Vagina (tissue), 2 donors: ENCODE measurements around the gene CCL26. TPM values are rescaled to one million over a fixed set of nuclear protein-coding genes. Genes with fewer than 3 reads are reported as not detected.
A peak's percentile ranks its signal among the peaks of the same experiment; 100 is the strongest.

Source experiments
- DNase-seq, 2 donors: peaks; one replicate each; pipeline ENCODE4 v3.0.0-alpha.2; 2017; ENCODE audit errors: extremely low spot score in 2 of 2
- H3K27ac ChIP-seq: fragments of 200-600 bp; sonication (generic); one replicate; pipeline ENCODE4 v1.5.1; 2019
- H3K27me3 ChIP-seq: fragments of 200-600 bp; sonication (generic); one replicate; pipeline ENCODE4 v1.5.1; 2019
- H3K36me3 ChIP-seq, 2 donors: fragments of 200-600 bp; sonication (generic); one replicate each; pipeline ENCODE4 v1.5.1; 2017 to 2019
- H3K4me1 ChIP-seq: fragments of 200-600 bp; sonication (generic); one replicate; pipeline ENCODE4 v1.5.1; 2019
- H3K4me3 ChIP-seq, 2 donors: fragments of 200-600 bp; sonication (generic); 1 replicate in 1 of 2; 2 replicates in 1 of 2; pipeline ENCODE4 v1.5.1; 2016 to 2019
- H3K9me3 ChIP-seq: fragments of 200-600 bp; sonication (generic); one replicate; pipeline ENCODE4 v1.5.1; 2019
- POLR2A ChIP-seq, 2 donors: fragments of 450-650 bp; IDR thresholded peaks; one replicate each; pipeline ENCODE4 v1.6.1; 2017; ENCODE audit warnings: antibody characterized with exemption in 2 of 2, mild to moderate bottlenecking in 2 of 2, moderate library complexity in 2 of 2
- POLR2AphosphoS5 ChIP-seq, 2 donors: sonication (generic); formaldehyde crosslinking; IDR thresholded peaks; one replicate each; pipeline ENCODE4 v1.9.0; 2017; ENCODE audit warnings: antibody characterized with exemption in 2 of 2, mild to moderate bottlenecking in 2 of 2, low read depth in 1 of 2; ENCODE audit not compliant: insufficient read depth in 1 of 2
- intact Hi-C: fragments of 100-400 bp; cut with DNase I; formaldehyde crosslinking; loops from one replicate; pipeline ENCODE4 v1.15.1; 2023
- total RNA-seq: library from RNA; depleted of rRNA; stranded (reverse); fragments of >200 nt; gene quantifications from one replicate; pipeline ENCODE4 v1.2.3, GENCODE V29; 2016
- TF ChIP-seq, protein P1 (sequence below), 3 experiments: fragments of 450-650 bp in 2 of 3; fragments of 200-600 bp in 1 of 3; sonication (generic) in 1 of 3; IDR thresholded peaks; one replicate each; pipeline ENCODE4 v1.5.1; 2017 to 2019; ENCODE audit warnings: antibody characterized with exemption in 3 of 3, mild to moderate bottlenecking in 2 of 3, moderate library complexity in 2 of 3

The CCL26 gene
- total RNA-seq, 1 donor from 2014 or later, result not detected

DNA sequence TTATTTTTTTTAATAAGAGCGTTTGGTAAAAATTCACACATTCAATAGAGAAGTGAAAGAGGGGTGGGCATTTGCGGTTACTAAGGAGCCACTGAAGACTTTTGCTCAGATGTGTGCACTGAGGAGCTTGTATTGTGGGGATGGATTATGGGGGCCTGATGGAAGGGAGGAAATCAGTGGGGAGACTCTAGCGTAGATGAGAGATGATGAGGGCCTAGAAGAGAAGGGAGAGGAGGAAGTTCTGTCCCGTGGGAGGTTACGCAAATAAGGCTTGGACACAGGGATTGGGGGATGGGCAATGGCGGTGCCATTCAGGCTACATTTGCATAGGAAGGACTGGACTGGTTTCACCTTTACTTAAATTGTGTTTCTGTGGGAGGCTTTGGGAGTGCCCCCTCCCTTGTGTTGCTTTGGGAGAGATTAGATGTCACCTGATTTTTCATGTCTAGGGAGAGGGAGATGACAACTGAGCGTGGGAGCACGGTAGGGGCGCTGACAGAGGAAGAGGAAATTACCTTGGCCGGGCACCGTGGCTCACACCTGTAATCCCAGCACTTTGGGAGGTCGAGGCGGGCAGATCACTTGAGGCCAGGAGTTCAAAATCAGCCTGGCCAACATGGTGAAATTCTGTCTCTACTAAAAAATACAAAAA lies 31.0 kb downstream of the CCL26 start:
- no peak for DNase-seq

DNA sequence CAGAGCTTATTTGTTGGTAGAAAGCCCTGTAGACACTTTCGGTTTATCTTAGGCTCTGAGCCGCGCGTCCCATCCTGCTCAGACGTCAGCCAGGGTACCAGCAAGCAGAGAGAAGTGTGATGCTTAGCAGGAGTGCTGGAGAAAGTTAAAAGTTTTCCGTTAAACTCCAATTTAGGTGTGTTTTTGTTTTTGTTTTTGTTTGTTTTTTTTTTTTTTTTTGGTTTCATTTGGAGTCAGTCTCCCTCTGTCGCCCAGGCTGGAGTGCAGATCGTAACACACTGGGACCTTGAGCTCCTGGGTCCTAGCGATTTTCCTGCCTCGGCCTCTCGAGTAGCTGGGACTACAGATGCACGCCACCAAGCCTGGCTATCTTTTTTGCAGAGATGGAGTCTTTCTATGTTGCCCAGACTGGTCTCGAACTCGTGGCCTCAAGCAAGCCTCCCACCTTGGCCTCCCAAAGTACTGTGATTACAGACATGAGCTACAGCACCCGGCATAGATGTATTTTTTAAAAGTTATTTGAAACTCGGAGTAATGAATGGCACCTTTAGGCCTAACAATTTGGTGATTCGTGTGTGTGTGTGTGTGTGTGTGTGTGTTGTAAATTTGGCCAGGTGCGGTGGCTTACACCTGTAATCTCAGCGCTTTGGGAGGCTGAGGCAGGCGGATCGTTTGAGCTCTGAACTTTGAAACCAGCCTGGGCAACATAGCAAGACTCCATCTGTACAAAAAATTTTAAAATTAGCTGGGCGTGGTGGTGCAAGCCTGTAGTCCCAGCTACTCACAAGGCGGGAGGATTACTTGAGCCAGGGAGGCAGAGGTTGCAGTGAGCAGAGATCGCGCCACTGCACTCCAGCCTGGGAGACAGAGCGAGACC lies 32.0 kb downstream of the CCL26 start:
- Histone ChIP-seq H3K27ac (peak overlapping the region; percentile 91), H3K27me3 (no peaks in the 10 kb centered on the region), H3K9me3 (no peaks in the 10 kb centered on the region), H3K4me1 (peaks cover 21% of the 10 kb centered on the region), H3K36me3 (no peaks in the 10 kb centered on the region), H3K4me3 (peak overlapping the region; percentile 91 to 99)
- intact Hi-C loops, result no loop called here
- TF ChIP-seq POLR2AphosphoS5 (IDR thresholded peaks at IDR 0.05; ENCODE audit: insufficient read depth in 1 of 2, low read depth in 1 of 2) (no peak), POLR2A (IDR thresholded peaks at IDR 0.05) (no peak)
- TF ChIP-seq, protein P1, sequence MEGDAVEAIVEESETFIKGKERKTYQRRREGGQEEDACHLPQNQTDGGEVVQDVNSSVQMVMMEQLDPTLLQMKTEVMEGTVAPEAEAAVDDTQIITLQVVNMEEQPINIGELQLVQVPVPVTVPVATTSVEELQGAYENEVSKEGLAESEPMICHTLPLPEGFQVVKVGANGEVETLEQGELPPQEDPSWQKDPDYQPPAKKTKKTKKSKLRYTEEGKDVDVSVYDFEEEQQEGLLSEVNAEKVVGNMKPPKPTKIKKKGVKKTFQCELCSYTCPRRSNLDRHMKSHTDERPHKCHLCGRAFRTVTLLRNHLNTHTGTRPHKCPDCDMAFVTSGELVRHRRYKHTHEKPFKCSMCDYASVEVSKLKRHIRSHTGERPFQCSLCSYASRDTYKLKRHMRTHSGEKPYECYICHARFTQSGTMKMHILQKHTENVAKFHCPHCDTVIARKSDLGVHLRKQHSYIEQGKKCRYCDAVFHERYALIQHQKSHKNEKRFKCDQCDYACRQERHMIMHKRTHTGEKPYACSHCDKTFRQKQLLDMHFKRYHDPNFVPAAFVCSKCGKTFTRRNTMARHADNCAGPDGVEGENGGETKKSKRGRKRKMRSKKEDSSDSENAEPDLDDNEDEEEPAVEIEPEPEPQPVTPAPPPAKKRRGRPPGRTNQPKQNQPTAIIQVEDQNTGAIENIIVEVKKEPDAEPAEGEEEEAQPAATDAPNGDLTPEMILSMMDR (IDR thresholded peaks at IDR 0.05), result no peak
- DNase-seq, result no peak

More for the DNA sequence above, 31.0 kb downstream of the CCL26 start:
- Histone ChIP-seq H3K4me3 (no peak overlapping the region), H3K27me3 (no peaks in the 10 kb centered on the region), H3K9me3 (no peaks in the 10 kb centered on the region), H3K36me3 (no peaks in the 10 kb centered on the region), H3K4me1 (peaks cover 21% of the 10 kb centered on the region), H3K27ac (no peak overlapping the region)
- TF ChIP-seq POLR2AphosphoS5 (IDR thresholded peaks at IDR 0.05; ENCODE audit: insufficient read depth in 1 of 2, low read depth in 1 of 2), result no peak
- TF ChIP-seq, protein P1 (IDR thresholded peaks at IDR 0.05), result no peak
- TF ChIP-seq POLR2A (IDR thresholded peaks at IDR 0.05), result no peak
- intact Hi-C loops, result no loop called here

DNA sequence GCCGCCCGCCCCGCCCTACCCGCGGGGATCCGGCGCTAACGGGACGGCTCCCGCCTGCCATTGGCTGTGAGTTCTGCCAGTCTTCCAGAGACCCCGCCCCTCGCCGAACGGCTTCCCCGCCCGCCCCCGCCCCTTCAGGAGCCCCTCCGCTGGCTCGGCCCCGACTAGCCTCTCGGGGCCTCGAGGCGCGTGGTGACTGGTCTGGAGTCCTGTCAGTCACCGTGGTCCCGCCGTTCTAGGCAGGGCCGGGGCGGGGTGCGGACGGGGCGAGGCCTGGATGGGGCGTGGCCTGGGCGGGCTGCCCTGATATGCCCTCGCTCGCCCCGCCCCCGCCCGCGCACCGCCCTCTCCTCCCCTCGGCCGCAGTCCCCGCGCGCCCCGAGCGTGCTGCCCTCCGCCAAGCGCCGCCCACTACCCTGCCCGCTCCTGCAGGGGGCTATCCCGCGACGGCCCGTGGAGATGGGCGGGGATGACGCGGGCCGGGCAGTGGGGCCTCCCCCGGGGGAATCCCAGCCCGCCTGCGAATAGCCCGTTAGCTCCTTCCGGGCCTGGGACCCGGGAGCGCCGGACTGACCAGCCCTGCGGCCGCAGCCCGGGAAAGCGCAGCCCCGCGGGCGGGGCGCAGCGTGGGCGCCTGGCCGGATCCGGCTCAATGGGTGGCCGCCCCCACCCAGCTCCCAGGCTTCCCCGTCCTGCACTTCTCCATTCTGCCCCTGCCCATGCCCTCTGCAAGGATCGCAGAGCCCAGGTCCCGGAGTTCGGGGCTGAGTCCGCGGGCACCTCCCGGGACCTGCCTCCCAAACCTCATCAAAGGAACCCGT lies 32.8 kb downstream of the CCL26 start:
- no peaks in the 10 kb centered on the region for H3K9me3 ChIP-seq
- H3K4me1 ChIP-seq, result peaks cover 30% of the 10 kb centered on the region
- H3K4me3 ChIP-seq, result peak overlapping the region; percentile 91 to 99
- intact Hi-C loops, result no loop called here
- TF ChIP-seq, protein P1 (IDR thresholded peaks at IDR 0.05), result no peak
- peak in 1 of 2 donors; percentile 21 for TF ChIP-seq POLR2A (IDR thresholded peaks at IDR 0.05)
- H3K27me3 ChIP-seq, result no peaks in the 10 kb centered on the region
- peak overlapping the region; percentile 91 for H3K27ac ChIP-seq
- H3K36me3 ChIP-seq, result no peaks in the 10 kb centered on the region
- peak; percentile 98 for DNase-seq

DNA sequence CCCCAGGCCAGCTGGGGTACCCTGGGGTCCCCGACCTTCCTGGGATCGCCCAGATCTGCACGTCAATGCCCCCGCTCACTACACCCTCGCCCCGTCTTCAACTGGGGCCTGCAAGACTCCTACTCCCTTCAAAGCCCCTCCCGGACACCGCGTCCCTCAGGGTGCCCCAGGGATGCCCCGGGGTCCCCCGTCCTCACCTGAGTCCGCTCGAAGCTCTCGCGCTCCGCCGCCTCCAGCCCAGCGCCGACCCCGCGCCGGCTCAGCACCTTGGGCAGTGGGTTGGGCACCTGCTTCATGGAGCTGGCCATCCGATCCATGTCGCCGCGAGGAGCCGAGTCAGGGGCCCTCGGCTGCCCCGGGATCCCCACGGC lies 33.4 kb downstream of the CCL26 start, which contains the start of gene HIP1:
Gene HIP1, minus strand, starts transcription at position 338 of the 371 bp plus-strand sequence. Its CDS starts 21 bp downstream, at position 317.
- TF ChIP-seq POLR2AphosphoS5 (IDR thresholded peaks at IDR 0.05; ENCODE audit: insufficient read depth in 1 of 2, low read depth in 1 of 2) (peak in 1 of 2 donors; percentile 81), POLR2A (IDR thresholded peaks at IDR 0.05) (peak in 1 of 2 donors; percentile 18)
- TF ChIP-seq, protein P1 (IDR thresholded peaks at IDR 0.05), result no peak
- Histone ChIP-seq H3K36me3 (no peaks in the 10 kb centered on the region), H3K9me3 (no peaks in the 10 kb centered on the region), H3K27ac (peak within 1 kb of the TSS; percentile 91), H3K27me3 (no peaks in the 10 kb centered on the region), H3K4me3 (peak within 1 kb of the TSS; percentile 91 to 99), H3K4me1 (peaks cover 31% of the 10 kb centered on the region)
- peak in 1 of 2 donors; percentile 90 for DNase-seq
- intact Hi-C loops, result no loop called here
